HG03066 (cell line): ENCODE results near the gene RNF220.
"Not testable (repeated sequence)": the region's sequence is repeated elsewhere in the genome, so short reads cannot be mapped to it uniquely, and the experiment has no call there.

ENCODE experiments used
- ATAC-seq: cut with Tn5 transposase; IDR thresholded peaks from one replicate; pipeline ENCODE4 v1.9.1; 2021; ENCODE audit warnings: low read depth; ENCODE audit not compliant: unreplicated experiment

Gene RNF220

GRCh38 chr1:44544960-44545359, 139.9 kb downstream of the RNF220 start:
- ATAC-seq = no peak

- ATAC-seq = no peak
These were observed 140.9 kb downstream of the RNF220 start for GRCh38 chr1:44545961-44546360.

- no peak for ATAC-seq
These were observed 141.5 kb downstream of the RNF220 start for GRCh38 chr1:44546403-44547053.

GRCh38 chr1:44547361-44547760, 142.3 kb downstream of the RNF220 start:
- no peak for ATAC-seq

- ATAC-seq = no peak
These were observed 142.8 kb downstream of the RNF220 start for GRCh38 chr1:44547837-44548236.

- no peak for ATAC-seq
These were observed 144.5 kb downstream of the RNF220 start for GRCh38 chr1:44549510-44549909.

- ATAC-seq = no peak
These were observed 148.2 kb downstream of the RNF220 start for GRCh38 chr1:44553127-44553758.

GRCh38 chr1:44553771-44554170, 148.7 kb downstream of the RNF220 start:
- no peak for ATAC-seq

GRCh38 chr1:44554706-44555105, 149.7 kb downstream of the RNF220 start:
- ATAC-seq = no peak

- ATAC-seq = no peak
These were observed 152.7 kb downstream of the RNF220 start for GRCh38 chr1:44557778-44558177.

- ATAC-seq = no peak
These were observed 153.8 kb downstream of the RNF220 start for GRCh38 chr1:44558883-44559282.

- ATAC-seq = no peak
These were observed 154.3 kb downstream of the RNF220 start for GRCh38 chr1:44559330-44559729.

GRCh38 chr1:44559913-44560312, 154.9 kb downstream of the RNF220 start:
- no peak for ATAC-seq

- not testable (repeated sequence) for ATAC-seq
These were observed 155.6 kb downstream of the RNF220 start for GRCh38 chr1:44560696-44561095.

GRCh38 chr1:44565259-44565750, 160.2 kb downstream of the RNF220 start:
- ATAC-seq = no peak

- ATAC-seq = no peak
These were observed 160.8 kb downstream of the RNF220 start for GRCh38 chr1:44565833-44566232.

- ATAC-seq = no peak
These were observed 161.4 kb downstream of the RNF220 start for GRCh38 chr1:44566281-44567046.

- ATAC-seq = no peak
These were observed 163.3 kb downstream of the RNF220 start for GRCh38 chr1:44568128-44568900.

- ATAC-seq = no peak
These were observed 164.4 kb downstream of the RNF220 start for GRCh38 chr1:44569491-44569890.

- ATAC-seq = no peak
These were observed 166.9 kb downstream of the RNF220 start for GRCh38 chr1:44571712-44572571.
